Vagina (tissue), 2 donors: ENCODE measurements around the gene E2F1.
A peak's percentile ranks its signal among the peaks of the same experiment; 100 is the strongest.

Experiments
- CTCF ChIP-seq, 3 experiments: fragments of 450-650 bp in 2 of 3; fragments of 200-600 bp in 1 of 3; sonication (generic) in 1 of 3; IDR thresholded peaks; one replicate each; pipeline ENCODE4 v1.5.1; 2017 to 2019; ENCODE audit warnings: antibody characterized with exemption in 3 of 3, mild to moderate bottlenecking in 2 of 3, moderate library complexity in 2 of 3
- POLR2A ChIP-seq, 2 donors: fragments of 450-650 bp; IDR thresholded peaks; one replicate each; pipeline ENCODE4 v1.6.1; 2017; ENCODE audit warnings: antibody characterized with exemption in 2 of 2, mild to moderate bottlenecking in 2 of 2, moderate library complexity in 2 of 2
- POLR2AphosphoS5 ChIP-seq, 2 donors: sonication (generic); formaldehyde crosslinking; IDR thresholded peaks; one replicate each; pipeline ENCODE4 v1.9.0; 2017; ENCODE audit warnings: antibody characterized with exemption in 2 of 2, mild to moderate bottlenecking in 2 of 2, low read depth in 1 of 2; ENCODE audit not compliant: insufficient read depth in 1 of 2

GRCh38 chr20:33731693-33732165 is 45.5 kb upstream of the E2F1 start, which contains the start of gene ZNF341:
- peak; percentile 53 to 79 (median 76) for TF ChIP-seq CTCF (IDR thresholded peaks at IDR 0.05)
- peak in 1 of 2 donors; percentile 42 for TF ChIP-seq POLR2AphosphoS5 (IDR thresholded peaks at IDR 0.05; ENCODE audit: insufficient read depth in 1 of 2, low read depth in 1 of 2)
- no peak for TF ChIP-seq POLR2A (IDR thresholded peaks at IDR 0.05)
